Kidney (tissue), 14 donors: Measurements from ENCODE around the gene MYO7B. TPM values are rescaled to one million over a fixed set of nuclear protein-coding genes. Genes with fewer than 3 reads are reported as not detected.
A peak's percentile ranks its signal among the peaks of the same experiment; 100 is the strongest.
"Not testable (repeated sequence)": the region's sequence is repeated elsewhere in the genome, so short reads cannot be mapped to it uniquely, and the experiment has no call there.

ENCODE experiments used
- DNase-seq, 5 donors: peaks; one replicate each; pipeline ENCODE4 v3.0.0-alpha.2; 2013 to 2020
- FAIRE-seq: peaks from 2 replicates; lab custom pipeline; 2012; peaks lifted over from hg19 to GRCh38; lab: Jason Lieb, UNC
- H3K27ac ChIP-seq, 2 donors: one replicate each; pipeline ENCODE4 v1.7.0; 2013; ENCODE audit warnings: low read depth in 2 of 2, low read length in 2 of 2, inconsistent platforms in 1 of 2
- H3K27me3 ChIP-seq: one replicate; pipeline ENCODE4 v1.7.1; 2013; ENCODE audit warnings: low read length, inconsistent platforms; ENCODE audit not compliant: control insufficient read depth, insufficient read depth
- H3K36me3 ChIP-seq, 3 donors: one replicate each; pipeline versions ENCODE4 v1.7.0 to v1.7.1; 2013; ENCODE audit warnings: low read length in 3 of 3, control low read depth in 1 of 3, inconsistent platforms in 1 of 3; ENCODE audit not compliant: insufficient read depth in 3 of 3, control insufficient read depth in 2 of 3
- H3K4me1 ChIP-seq, 3 donors: one replicate each; pipeline versions ENCODE4 v1.7.0 to v1.7.1; 2013; ENCODE audit warnings: low read length in 3 of 3, inconsistent platforms in 1 of 3, low read depth in 1 of 3; ENCODE audit not compliant: control insufficient read depth in 2 of 3, insufficient read depth in 2 of 3
- H3K4me3 ChIP-seq, 3 donors: one replicate each; pipeline versions ENCODE4 v1.7.0 to v1.8.1; 2013; ENCODE audit warnings: low read length in 3 of 3, control low read depth in 1 of 3, inconsistent platforms in 1 of 3
- H3K9ac ChIP-seq, 3 donors: one replicate each; pipeline versions ENCODE4 v1.7.0 to v1.7.1; 2013; ENCODE audit warnings: low read length in 3 of 3, control low read depth in 1 of 3, inconsistent platforms in 1 of 3
- H3K9me3 ChIP-seq, 3 donors: one replicate each; pipeline versions ENCODE4 v1.7.0 to v1.7.1; 2013; ENCODE audit warnings: low read length in 3 of 3, control low read depth in 1 of 3, inconsistent platforms in 1 of 3; ENCODE audit not compliant: control insufficient read depth in 2 of 3, insufficient read depth in 1 of 3
- intact Hi-C: fragments of 100-400 bp; cut with DNase I; formaldehyde crosslinking; loops from one replicate; pipeline ENCODE4 v1.11.1; 2022
- polyA plus RNA-seq: library from polyadenylated mRNA; stranded (reverse); fragments of 350-450 nt; fragmentation: Illumina TruSeq; extraction: RNeasy Lipid Tissue Mini Kit (QIAGEN cat#74804); gene quantifications from one replicate; pipeline ENCODE4 v1.2.3, GENCODE V29; 2014; ENCODE audit warnings: low read depth, low replicate concordance; ENCODE audit not compliant: insufficient read depth
- total RNA-seq: library from RNA; stranded (reverse); fragmentation: NEBNext Ultra II Directional; extraction: Animal tissue kit (Norgen Biotek cat#: 25700); gene quantifications from one replicate; pipeline ENCODE4 v1.2.1, GENCODE V29; 2021
- TF ChIP-seq, protein P1 (sequence below): IDR thresholded peaks from 3 replicates; pipeline ENCODE4 v1.5.1; 2012; ENCODE audit warnings: mild to moderate bottlenecking, moderate library complexity, borderline replicate concordance; ENCODE audit not compliant: insufficient read depth; ENCODE audit errors: extremely low read depth
- donor health status: control.
- donor health status: control.
- donor health status: control.
- donor health status: control.
- donor health status: control.
- donor health status: DM: yes; HTN: yes; CAD: no.
- donor health status: Normal renal cell carcinoma (clear cell type).

Gene MYO7B
- total and polyA plus RNA-seq, 2 donors from 2014 or later, result 11.0 to 22.2 TPM

DNA sequence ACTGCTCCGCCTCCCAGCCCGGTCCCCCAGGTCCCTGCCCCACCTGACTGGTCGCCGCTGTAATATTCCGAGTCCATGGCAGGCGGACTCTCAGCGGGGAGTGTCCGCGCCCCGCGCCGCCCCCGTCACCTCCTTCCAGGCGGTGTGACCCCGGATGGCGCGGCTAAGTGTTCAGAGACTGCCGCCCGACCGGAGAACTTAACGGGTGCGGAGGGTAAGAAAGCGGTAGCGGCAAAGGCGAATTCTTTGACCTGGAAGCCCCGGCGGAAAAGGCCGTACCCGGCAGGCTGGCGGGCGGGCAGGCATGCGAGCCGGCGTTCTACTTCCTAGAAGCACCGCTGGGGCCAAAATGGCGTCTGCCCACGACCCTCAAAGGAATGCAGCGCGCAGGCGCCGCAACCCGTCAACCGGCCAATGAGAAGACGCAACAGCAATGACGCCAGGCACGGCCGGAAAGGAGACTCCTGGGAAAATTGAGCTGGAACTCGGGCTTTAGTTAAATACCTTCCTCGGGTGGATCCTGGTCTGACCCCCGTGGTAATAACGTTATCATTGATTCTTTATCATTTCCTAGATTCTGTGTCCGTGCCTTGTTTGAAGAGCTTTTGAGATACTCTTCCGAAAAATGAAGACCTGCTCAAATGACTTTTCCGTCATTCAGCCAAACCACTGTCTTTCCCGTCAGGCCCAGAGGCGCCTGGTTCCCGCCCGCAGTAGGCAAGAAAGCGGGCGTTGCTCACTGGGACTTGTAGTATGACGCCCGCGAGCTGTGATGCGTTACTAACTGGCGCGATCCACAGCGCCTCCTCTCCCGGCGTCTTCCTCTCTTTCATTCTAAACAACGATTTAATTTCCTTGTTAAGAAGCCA lies 9.1 kb upstream of the MYO7B start, which contains the start of gene IWS1:
Gene IWS1, minus strand, starts transcription at position 358 of the 869 bp plus-strand sequence. Its CDS starts 281 bp downstream, at position 77.
- TF ChIP-seq, protein P1, sequence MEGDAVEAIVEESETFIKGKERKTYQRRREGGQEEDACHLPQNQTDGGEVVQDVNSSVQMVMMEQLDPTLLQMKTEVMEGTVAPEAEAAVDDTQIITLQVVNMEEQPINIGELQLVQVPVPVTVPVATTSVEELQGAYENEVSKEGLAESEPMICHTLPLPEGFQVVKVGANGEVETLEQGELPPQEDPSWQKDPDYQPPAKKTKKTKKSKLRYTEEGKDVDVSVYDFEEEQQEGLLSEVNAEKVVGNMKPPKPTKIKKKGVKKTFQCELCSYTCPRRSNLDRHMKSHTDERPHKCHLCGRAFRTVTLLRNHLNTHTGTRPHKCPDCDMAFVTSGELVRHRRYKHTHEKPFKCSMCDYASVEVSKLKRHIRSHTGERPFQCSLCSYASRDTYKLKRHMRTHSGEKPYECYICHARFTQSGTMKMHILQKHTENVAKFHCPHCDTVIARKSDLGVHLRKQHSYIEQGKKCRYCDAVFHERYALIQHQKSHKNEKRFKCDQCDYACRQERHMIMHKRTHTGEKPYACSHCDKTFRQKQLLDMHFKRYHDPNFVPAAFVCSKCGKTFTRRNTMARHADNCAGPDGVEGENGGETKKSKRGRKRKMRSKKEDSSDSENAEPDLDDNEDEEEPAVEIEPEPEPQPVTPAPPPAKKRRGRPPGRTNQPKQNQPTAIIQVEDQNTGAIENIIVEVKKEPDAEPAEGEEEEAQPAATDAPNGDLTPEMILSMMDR, result peak; percentile 30
- FAIRE-seq (no peak), DNase-seq (peak; percentile 97 to 99 (median 98))
- H3K36me3 ChIP-seq, result peaks cover 0 to 17% (median 2%) of the 10 kb centered on the region in 3 donors
- H3K4me1 ChIP-seq, result peaks cover 0 to 10% (median 8%) of the 10 kb centered on the region in 3 donors
- peak within 1 kb of the TSS; percentile 80 to 90 (median 89) for H3K9ac ChIP-seq
- intact Hi-C loops, result no loop called here
- no peaks in the 10 kb centered on the region for H3K27me3 ChIP-seq
- H3K4me3 ChIP-seq, result peak within 1 kb of the TSS; percentile 93 to 98 (median 94)
- no peaks in the 10 kb centered on the region for H3K9me3 ChIP-seq
- H3K27ac ChIP-seq, result peak within 1 kb of the TSS; percentile 94 to 97

GRCh38 chr2:127527001-127527804 lies 8.3 kb upstream of the MYO7B start:
- Histone ChIP-seq H3K9me3 (no peaks in the 10 kb centered on the region), H3K9ac (peak overlapping the region; percentile 80 to 90 (median 89)), H3K27ac (peak overlapping the region; percentile 94 to 97), H3K27me3 (no peaks in the 10 kb centered on the region), H3K4me1 (peaks cover 0 to 14% (median 8%) of the 10 kb centered on the region in 3 donors), H3K4me3 (peak overlapping the region; percentile 93 to 98 (median 94)), H3K36me3 (peaks cover 0 to 11% (median 2%) of the 10 kb centered on the region in 3 donors)
- TF ChIP-seq, protein P1, result no peak
- DNase-seq (no peak), FAIRE-seq (no peak)
- intact Hi-C loops, result no loop called here

- Histone ChIP-seq H3K9me3 (no peaks in the 10 kb centered on the region), H3K4me3 (no peak overlapping the region), H3K27ac (no peak overlapping the region), H3K27me3 (no peaks in the 10 kb centered on the region), H3K9ac (no peak overlapping the region), H3K4me1 (peaks cover 0 to 13% (median 8%) of the 10 kb centered on the region in 3 donors), H3K36me3 (peaks cover 0 to 3% (median 0%) of the 10 kb centered on the region in 3 donors)
- FAIRE-seq (no peak), DNase-seq (no peak)
- TF ChIP-seq, protein P1, result no peak
- intact Hi-C loops, result no loop called here
Observed at GRCh38 chr2:127528487-127528886, 7.0 kb upstream of the MYO7B start.

- H3K27me3 ChIP-seq, intact Hi-C loops, DNase-seq, H3K4me3 ChIP-seq, H3K9me3 ChIP-seq, FAIRE-seq, H3K4me1 ChIP-seq, H3K36me3 ChIP-seq, H3K27ac ChIP-seq, H3K9ac ChIP-seq: not testable (repeated sequence)
Observed at GRCh38 chr2:127529416-127529815, 6.1 kb upstream of the MYO7B start.
